ENCODE results near the gene CCL4.
"Not testable (repeated sequence)": the region's sequence is repeated elsewhere in the genome, so short reads cannot be mapped to it uniquely, and the experiment has no call there.

Gene CCL4

GRCh38 chr17:36103401-36103975 is at the start of gene CCL4:
CCL4 (plus strand) TSS chr17:36103827; CDS start chr17:36103906, 79 bp downstream.
- not testable (repeated sequence) for H3K4me1 ChIP-seq (ENCODE audit: control insufficient read depth in 1 of 2, insufficient read depth in 2 of 2, low read length in 2 of 2); H3K36me3 ChIP-seq (ENCODE audit: control insufficient read depth in 1 of 2, insufficient read depth in 2 of 2, low read length in 2 of 2); H3K4me3 ChIP-seq (ENCODE audit: low read depth in 1 of 2, low read length in 2 of 2); H3K27ac ChIP-seq (ENCODE audit: low read length); H3K27me3 ChIP-seq (ENCODE audit: low read depth, low read length); H3K9me3 ChIP-seq (ENCODE audit: control insufficient read depth in 1 of 2, low read length in 2 of 2)

GRCh38 chr17:36055171-36055570 is 48.5 kb upstream of the CCL4 start:
- Histone ChIP-seq H3K27me3 (ENCODE audit: low read depth, low read length) (no peaks in the 10 kb centered on the region), H3K4me1 (ENCODE audit: control insufficient read depth in 1 of 2, insufficient read depth in 2 of 2, low read length in 2 of 2) (no peaks in the 10 kb centered on the region), H3K9me3 (ENCODE audit: control insufficient read depth in 1 of 2, low read length in 2 of 2) (peaks cover 0 to 3% of the 10 kb centered on the region in 2 donors), H3K27ac (ENCODE audit: low read length) (no peak overlapping the region), H3K36me3 (ENCODE audit: control insufficient read depth in 1 of 2, insufficient read depth in 2 of 2, low read length in 2 of 2) (no peaks in the 10 kb centered on the region), H3K4me3 (ENCODE audit: low read depth in 1 of 2, low read length in 2 of 2) (no peak overlapping the region)

- H3K4me3 ChIP-seq (ENCODE audit: low read depth in 1 of 2, low read length in 2 of 2) = no peak overlapping the region
- no peak overlapping the region for H3K27ac ChIP-seq (ENCODE audit: low read length)
- no peaks in the 10 kb centered on the region for H3K27me3 ChIP-seq (ENCODE audit: low read depth, low read length)
- no peaks in the 10 kb centered on the region for H3K4me1 ChIP-seq (ENCODE audit: control insufficient read depth in 1 of 2, insufficient read depth in 2 of 2, low read length in 2 of 2)
- H3K36me3 ChIP-seq (ENCODE audit: control insufficient read depth in 1 of 2, insufficient read depth in 2 of 2, low read length in 2 of 2) = no peaks in the 10 kb centered on the region
- peaks cover 0 to 3% of the 10 kb centered on the region in 2 donors for H3K9me3 ChIP-seq (ENCODE audit: control insufficient read depth in 1 of 2, low read length in 2 of 2)
Measured at GRCh38 chr17:36055921-36056520, 47.6 kb upstream of the CCL4 start.

GRCh38 chr17:36057911-36058310 is 45.7 kb upstream of the CCL4 start:
- H3K27ac ChIP-seq (ENCODE audit: low read length) = no peak overlapping the region
- no peaks in the 10 kb centered on the region for H3K9me3 ChIP-seq (ENCODE audit: control insufficient read depth in 1 of 2, low read length in 2 of 2)
- H3K36me3 ChIP-seq (ENCODE audit: control insufficient read depth in 1 of 2, insufficient read depth in 2 of 2, low read length in 2 of 2) = no peaks in the 10 kb centered on the region
- no peaks in the 10 kb centered on the region for H3K27me3 ChIP-seq (ENCODE audit: low read depth, low read length)
- no peaks in the 10 kb centered on the region for H3K4me1 ChIP-seq (ENCODE audit: control insufficient read depth in 1 of 2, insufficient read depth in 2 of 2, low read length in 2 of 2)
- H3K4me3 ChIP-seq (ENCODE audit: low read depth in 1 of 2, low read length in 2 of 2) = no peak overlapping the region

- H3K4me1 ChIP-seq (ENCODE audit: control insufficient read depth in 1 of 2, insufficient read depth in 2 of 2, low read length in 2 of 2) = no peaks in the 10 kb centered on the region
- H3K36me3 ChIP-seq (ENCODE audit: control insufficient read depth in 1 of 2, insufficient read depth in 2 of 2, low read length in 2 of 2) = no peaks in the 10 kb centered on the region
- H3K27ac ChIP-seq (ENCODE audit: low read length) = no peak overlapping the region
- no peak overlapping the region for H3K4me3 ChIP-seq (ENCODE audit: low read depth in 1 of 2, low read length in 2 of 2)
- H3K9me3 ChIP-seq (ENCODE audit: control insufficient read depth in 1 of 2, low read length in 2 of 2) = no peaks in the 10 kb centered on the region
- no peaks in the 10 kb centered on the region for H3K27me3 ChIP-seq (ENCODE audit: low read depth, low read length)
Measured at GRCh38 chr17:36059406-36059805, 44.2 kb upstream of the CCL4 start.

GRCh38 chr17:36060816-36061215 is 42.8 kb upstream of the CCL4 start:
- H3K4me1 ChIP-seq (ENCODE audit: control insufficient read depth in 1 of 2, insufficient read depth in 2 of 2, low read length in 2 of 2) = no peaks in the 10 kb centered on the region
- no peak overlapping the region for H3K27ac ChIP-seq (ENCODE audit: low read length)
- no peaks in the 10 kb centered on the region for H3K9me3 ChIP-seq (ENCODE audit: control insufficient read depth in 1 of 2, low read length in 2 of 2)
- no peaks in the 10 kb centered on the region for H3K36me3 ChIP-seq (ENCODE audit: control insufficient read depth in 1 of 2, insufficient read depth in 2 of 2, low read length in 2 of 2)
- no peak overlapping the region for H3K4me3 ChIP-seq (ENCODE audit: low read depth in 1 of 2, low read length in 2 of 2)
- no peaks in the 10 kb centered on the region for H3K27me3 ChIP-seq (ENCODE audit: low read depth, low read length)

GRCh38 chr17:36063786-36064541 is 39.7 kb upstream of the CCL4 start, which contains the start of gene CCL18:
CCL18 (plus strand) TSS chr17:36064272; CDS start chr17:36064343, 71 bp downstream.
- Histone ChIP-seq H3K4me3 (ENCODE audit: low read depth in 1 of 2, low read length in 2 of 2) (no peak within 1 kb of the TSS), H3K27ac (ENCODE audit: low read length) (no peak within 1 kb of the TSS), H3K36me3 (ENCODE audit: control insufficient read depth in 1 of 2, insufficient read depth in 2 of 2, low read length in 2 of 2) (no peaks in the 10 kb centered on the region), H3K27me3 (ENCODE audit: low read depth, low read length) (no peaks in the 10 kb centered on the region), H3K9me3 (ENCODE audit: control insufficient read depth in 1 of 2, low read length in 2 of 2) (no peaks in the 10 kb centered on the region), H3K4me1 (ENCODE audit: control insufficient read depth in 1 of 2, insufficient read depth in 2 of 2, low read length in 2 of 2) (no peaks in the 10 kb centered on the region)

GRCh38 chr17:36066365-36066985 is 37.2 kb upstream of the CCL4 start:
- Histone ChIP-seq H3K9me3 (ENCODE audit: control insufficient read depth in 1 of 2, low read length in 2 of 2) (no peaks in the 10 kb centered on the region), H3K4me1 (ENCODE audit: control insufficient read depth in 1 of 2, insufficient read depth in 2 of 2, low read length in 2 of 2) (no peaks in the 10 kb centered on the region), H3K4me3 (ENCODE audit: low read depth in 1 of 2, low read length in 2 of 2) (no peak overlapping the region), H3K36me3 (ENCODE audit: control insufficient read depth in 1 of 2, insufficient read depth in 2 of 2, low read length in 2 of 2) (no peaks in the 10 kb centered on the region), H3K27ac (ENCODE audit: low read length) (no peak overlapping the region), H3K27me3 (ENCODE audit: low read depth, low read length) (no peaks in the 10 kb centered on the region)

- Histone ChIP-seq H3K4me1 (ENCODE audit: control insufficient read depth in 1 of 2, insufficient read depth in 2 of 2, low read length in 2 of 2) (no peaks in the 10 kb centered on the region), H3K27me3 (ENCODE audit: low read depth, low read length) (no peaks in the 10 kb centered on the region), H3K36me3 (ENCODE audit: control insufficient read depth in 1 of 2, insufficient read depth in 2 of 2, low read length in 2 of 2) (no peaks in the 10 kb centered on the region), H3K9me3 (ENCODE audit: control insufficient read depth in 1 of 2, low read length in 2 of 2) (no peaks in the 10 kb centered on the region), H3K4me3 (ENCODE audit: low read depth in 1 of 2, low read length in 2 of 2) (no peak overlapping the region), H3K27ac (ENCODE audit: low read length) (no peak overlapping the region)
Measured at GRCh38 chr17:36068524-36068923, 35.1 kb upstream of the CCL4 start.

- Histone ChIP-seq H3K9me3 (ENCODE audit: control insufficient read depth in 1 of 2, low read length in 2 of 2) (no peaks in the 10 kb centered on the region), H3K27me3 (ENCODE audit: low read depth, low read length) (no peaks in the 10 kb centered on the region), H3K27ac (ENCODE audit: low read length) (no peak overlapping the region), H3K4me1 (ENCODE audit: control insufficient read depth in 1 of 2, insufficient read depth in 2 of 2, low read length in 2 of 2) (no peaks in the 10 kb centered on the region), H3K4me3 (ENCODE audit: low read depth in 1 of 2, low read length in 2 of 2) (no peak overlapping the region), H3K36me3 (ENCODE audit: control insufficient read depth in 1 of 2, insufficient read depth in 2 of 2, low read length in 2 of 2) (no peaks in the 10 kb centered on the region)
Measured at GRCh38 chr17:36069136-36069535, 34.5 kb upstream of the CCL4 start.

GRCh38 chr17:36070427-36070826 is 33.2 kb upstream of the CCL4 start:
- no peaks in the 10 kb centered on the region for H3K36me3 ChIP-seq (ENCODE audit: control insufficient read depth in 1 of 2, insufficient read depth in 2 of 2, low read length in 2 of 2)
- H3K9me3 ChIP-seq (ENCODE audit: control insufficient read depth in 1 of 2, low read length in 2 of 2) = no peaks in the 10 kb centered on the region
- H3K4me1 ChIP-seq (ENCODE audit: control insufficient read depth in 1 of 2, insufficient read depth in 2 of 2, low read length in 2 of 2) = no peaks in the 10 kb centered on the region
- no peak overlapping the region for H3K27ac ChIP-seq (ENCODE audit: low read length)
- H3K4me3 ChIP-seq (ENCODE audit: low read depth in 1 of 2, low read length in 2 of 2) = no peak overlapping the region
- no peaks in the 10 kb centered on the region for H3K27me3 ChIP-seq (ENCODE audit: low read depth, low read length)
